HEK293 (cell line): ENCODE measurements around the gene PDZRN3.

Experiments
- CTCF ChIA-PET: fragments of 350-600 bp; formaldehyde crosslinking; extraction: SDS; loops from one replicate; lab custom pipeline; 2021; ENCODE audit warnings: antibody characterized with exemption; lab: Yijun Ruan, JAX
- POLR2A ChIA-PET: fragments of 300-600 bp; formaldehyde crosslinking; extraction: SDS; loops from one replicate; lab custom pipeline; 2020; ENCODE audit warnings: antibody characterized with exemption, inconsistent platforms; lab: Yijun Ruan, JAX
- H3K27ac ChIP-seq: fragments of 200-500 bp; sonication (Bioruptor generic); 2 replicates; pipeline ENCODE4 v1.5.1; 2014; ENCODE audit warnings: low read depth, low read length, control low read depth, inconsistent platforms; ENCODE audit errors: extremely low read depth
- H3K36me3 ChIP-seq, 2 experiments: fragments of 200-500 bp in 1 of 2; sonication (Bioruptor generic) in 1 of 2; 1 replicate in 1 of 2; 2 replicates in 1 of 2; pipeline ENCODE4 v1.5.1; 2014 to 2017; ENCODE audit warnings: inconsistent platforms in 2 of 2, low read length in 2 of 2; ENCODE audit not compliant: control insufficient read depth in 2 of 2, insufficient read depth in 1 of 2
- H3K4me1 ChIP-seq: fragments of 200-500 bp; sonication (Bioruptor generic); 2 replicates; pipeline ENCODE4 v1.5.1; 2014; ENCODE audit warnings: mild to moderate bottlenecking, low read length, inconsistent platforms; ENCODE audit not compliant: control insufficient read depth, insufficient read depth
- H3K4me3 ChIP-seq: 2 replicates; pipeline ENCODE4 v1.5.1; 2011; ENCODE audit warnings: low read depth, mild to moderate bottlenecking, control low read depth, low read length, moderate library complexity
- H3K9me3 ChIP-seq: fragments of 200-500 bp; sonication (Bioruptor generic); 2 replicates; pipeline ENCODE4 v1.5.1; 2014; ENCODE audit warnings: low read depth, low read length, inconsistent platforms; ENCODE audit not compliant: control insufficient read depth, insufficient read depth
- GLI4 ChIP-seq: fragments of 450-650 bp; formaldehyde crosslinking; IDR thresholded peaks from 2 replicates; pipeline ENCODE4 v1.5.1; 2016; ENCODE audit warnings: missing biosample characterization, missing genetic modification characterization
- HOXA7 ChIP-seq: sonication (generic); formaldehyde crosslinking; IDR thresholded peaks from 2 replicates; pipeline ENCODE4 v1.8.1; 2022; ENCODE audit warnings: missing genetic modification reagents, borderline replicate concordance
- KLF1 ChIP-seq: fragments of 450-650 bp; formaldehyde crosslinking; IDR thresholded peaks from 2 replicates; pipeline ENCODE4 v1.5.1; 2016; ENCODE audit warnings: missing biosample characterization, missing genetic modification characterization
- KLF16 ChIP-seq: fragments of 450-650 bp; formaldehyde crosslinking; IDR thresholded peaks from 2 replicates; pipeline ENCODE4 v1.5.1; 2017; ENCODE audit warnings: missing biosample characterization, missing genetic modification characterization
- PRDM6 ChIP-seq: fragments of 450-650 bp; formaldehyde crosslinking; IDR thresholded peaks from 2 replicates; pipeline ENCODE4 v1.5.1; 2017; ENCODE audit warnings: missing biosample characterization, missing genetic modification characterization
- ZBTB1 ChIP-seq: fragments of 450-650 bp; formaldehyde crosslinking; IDR thresholded peaks from 2 replicates; pipeline ENCODE4 v1.5.1; 2016; ENCODE audit warnings: missing biosample characterization, missing genetic modification characterization
- ZFP3 ChIP-seq: fragments of 450-650 bp; formaldehyde crosslinking; IDR thresholded peaks from 2 replicates; pipeline ENCODE4 v1.5.1; 2016; ENCODE audit warnings: low read depth, missing biosample characterization, missing genetic modification characterization
- ZNF274 ChIP-seq, 2 experiments: fragments of 200-500 bp in 1 of 2; fragments of 450-650 bp in 1 of 2; sonication (Bioruptor generic) in 1 of 2; formaldehyde crosslinking in 1 of 2; IDR thresholded peaks; 2 replicates each; pipeline versions ENCODE4 v1.5.1 to v1.6.1; 2014 to 2016; ENCODE audit warnings: borderline replicate concordance in 1 of 2, inconsistent platforms in 1 of 2, low read length in 1 of 2, missing biosample characterization in 1 of 2, missing genetic modification characterization in 1 of 2
- ZNF280D ChIP-seq: fragments of 450-650 bp; formaldehyde crosslinking; IDR thresholded peaks from 2 replicates; pipeline ENCODE4 v1.5.1; 2016; ENCODE audit warnings: missing biosample characterization, missing genetic modification characterization
- ZNF335 ChIP-seq: fragments of 450-650 bp; formaldehyde crosslinking; conservative IDR thresholded peaks from 2 replicates; pipeline ENCODE4 v1.5.1; 2016; ENCODE audit warnings: missing biosample characterization, missing genetic modification characterization
- ZNF341 ChIP-seq: fragments of 450-650 bp; formaldehyde crosslinking; IDR thresholded peaks from 2 replicates; pipeline ENCODE4; 2016; ENCODE audit warnings: low read depth, missing biosample characterization, missing genetic modification characterization
- ZNF362 ChIP-seq: fragments of 450-650 bp; formaldehyde crosslinking; IDR thresholded peaks from 2 replicates; pipeline ENCODE4 v1.5.1; 2016; ENCODE audit warnings: missing biosample characterization, missing genetic modification characterization
- ZNF416 ChIP-seq: fragments of 450-650 bp; formaldehyde crosslinking; IDR thresholded peaks from 2 replicates; pipeline ENCODE4 v1.5.1; 2016; ENCODE audit warnings: missing biosample characterization, missing genetic modification characterization
- ZNF48 ChIP-seq: fragments of 450-650 bp; formaldehyde crosslinking; IDR thresholded peaks from 2 replicates; pipeline ENCODE4 v1.5.1; 2016; ENCODE audit warnings: missing biosample characterization, missing genetic modification characterization
- ZNF549 ChIP-seq: fragments of 450-650 bp; IDR thresholded peaks from 2 replicates; pipeline ENCODE4 v1.5.1; 2018; ENCODE audit warnings: missing biosample characterization, missing genetic modification characterization, mild to moderate bottlenecking, inconsistent platforms, moderate library complexity
- ZNF555 ChIP-seq: fragments of 450-650 bp; formaldehyde crosslinking; conservative IDR thresholded peaks from 2 replicates; pipeline ENCODE4 v1.5.1; 2017; ENCODE audit warnings: missing biosample characterization, mild to moderate bottlenecking, missing genetic modification characterization, inconsistent platforms
- ZNF560 ChIP-seq: fragments of 450-650 bp; formaldehyde crosslinking; IDR thresholded peaks from 2 replicates; pipeline ENCODE4 v1.5.1; 2017; ENCODE audit warnings: missing biosample characterization, missing genetic modification characterization, borderline replicate concordance
- ZNF639 ChIP-seq: fragments of 450-650 bp; formaldehyde crosslinking; IDR thresholded peaks from 2 replicates; pipeline ENCODE4 v1.5.1; 2016; ENCODE audit warnings: missing biosample characterization, missing genetic modification characterization
- ZNF768 ChIP-seq: fragments of 450-650 bp; formaldehyde crosslinking; IDR thresholded peaks from 2 replicates; pipeline ENCODE4 v1.5.1; 2018; ENCODE audit warnings: missing biosample characterization, mild to moderate bottlenecking, missing genetic modification characterization
- ZSCAN16 ChIP-seq: fragments of 450-650 bp; formaldehyde crosslinking; IDR thresholded peaks from 2 replicates; pipeline ENCODE4 v1.5.1; 2016; ENCODE audit warnings: missing biosample characterization, missing genetic modification characterization
- ZSCAN23 ChIP-seq: fragments of 450-650 bp; formaldehyde crosslinking; IDR thresholded peaks from 2 replicates; pipeline ENCODE4 v1.5.1; 2016; ENCODE audit warnings: missing biosample characterization, missing genetic modification characterization

PDZRN3 gene

GRCh38 chr3:73419942-73420341 is 204.8 kb downstream of the PDZRN3 start:
- TF ChIP-seq HOXA7 (CRISPR knock-in tag) (no peak), ZNF768 (tag by site-specific recombination) (no peak), ZNF274 (IDR thresholded peaks at IDR 0.05; ENCODE audit: low read length) (no peak), ZNF274 (tag by site-specific recombination; IDR thresholded peaks at IDR 0.05; ENCODE audit: borderline replicate concordance) (no peak), ZSCAN16 (tag by site-specific recombination) (no peak), ZFP3 (no peak), ZNF549 (no peak), ZSCAN23 (tag by site-specific recombination) (no peak), ZNF555 (tag by site-specific recombination) (no peak), ZNF48 (tag by site-specific recombination) (no peak), ZNF416 (tag by site-specific recombination) (no peak), ZNF341 (tag by site-specific recombination) (no peak), ZNF335 (tag by site-specific recombination) (no peak)
- H3K36me3 ChIP-seq: no peaks in the 10 kb centered on the region
- H3K9me3 ChIP-seq: no peaks in the 10 kb centered on the region
- ChIA-PET POLR2A (no interaction called here), CTCF (interaction anchor here (1.5 kb wide), 1 partner anchor 13 kb away, joined by 6 read pairs; no protein-coding TSS in a partner anchor)
- H3K4me3 ChIP-seq: no peak overlapping the region
- no peaks in the 10 kb centered on the region for H3K4me1 ChIP-seq
- H3K27ac ChIP-seq: no peak overlapping the region

GRCh38 chr3:73419179-73419803 is 205.4 kb downstream of the PDZRN3 start:
- ChIA-PET POLR2A (no interaction called here), CTCF (no interaction called here)
- no peak overlapping the region for H3K4me3 ChIP-seq
- TF ChIP-seq ZNF280D (tag by site-specific recombination): no peak
- TF ChIP-seq PRDM6 (tag by site-specific recombination): no peak
- TF ChIP-seq GLI4 (tag by site-specific recombination): no peak
- TF ChIP-seq ZBTB1 (tag by site-specific recombination): no peak
- TF ChIP-seq KLF1 (tag by site-specific recombination): no peak
- TF ChIP-seq KLF16: no peak
- TF ChIP-seq ZNF416 (tag by site-specific recombination): no peak
- no peak for TF ChIP-seq ZNF560 (tag by site-specific recombination)
- no peak for TF ChIP-seq ZNF639 (tag by site-specific recombination)
- no peak for TF ChIP-seq ZNF362
- no peaks in the 10 kb centered on the region for H3K4me1 ChIP-seq
- H3K36me3 ChIP-seq: no peaks in the 10 kb centered on the region
- no peaks in the 10 kb centered on the region for H3K9me3 ChIP-seq
- H3K27ac ChIP-seq: no peak overlapping the region
